Activated CD4-positive, alpha-beta T cell treated with anti-CD3 and anti-CD28 coated beads for 48 hours (primary cell): ENCODE data around the gene DMAC2L.
"Not testable (repeated sequence)": the region's sequence is repeated elsewhere in the genome, so short reads cannot be mapped to it uniquely, and the experiment has no call there.

Experiments
- DNase-seq: peaks from one replicate; pipeline ENCODE4 v3.0.0-alpha.2; 2020

Gene DMAC2L, protein sequence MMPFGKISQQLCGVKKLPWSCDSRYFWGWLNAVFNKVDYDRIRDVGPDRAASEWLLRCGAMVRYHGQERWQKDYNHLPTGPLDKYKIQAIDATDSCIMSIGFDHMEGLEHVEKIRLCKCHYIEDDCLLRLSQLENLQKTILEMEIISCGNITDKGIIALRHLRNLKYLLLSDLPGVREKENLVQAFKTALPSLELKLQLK

GRCh38 chr14:50311972-50312733 lies at the start of gene DMAC2L, which contains the start of gene L2HGDH:
Gene DMAC2L, plus strand, starts transcription at chr14:50312324. Its CDS starts 9,164 bp downstream, at chr14:50321488.
Gene L2HGDH, minus strand, starts transcription at chr14:50312229. Its CDS starts 79 bp downstream, at chr14:50312150.
- DNase-seq = peak; percentile 92

DNA sequence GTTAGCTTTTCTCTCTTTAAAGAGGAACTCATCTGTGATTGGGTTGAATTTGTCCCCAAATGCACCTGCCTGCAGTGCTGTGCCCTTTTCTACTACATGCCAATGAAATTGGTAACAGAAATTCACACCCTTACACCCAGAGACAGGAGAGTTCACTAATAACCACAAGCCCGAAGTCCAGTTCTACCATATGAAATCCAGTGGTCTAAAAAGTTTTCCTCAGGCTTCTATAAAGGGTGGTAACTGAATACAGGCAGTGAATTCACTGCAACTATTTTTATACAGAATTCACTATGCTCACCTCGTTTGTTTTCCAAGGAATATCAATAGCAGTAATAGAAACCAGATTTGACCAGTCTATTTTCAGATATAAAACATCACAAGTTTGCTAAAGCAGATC lies 49.3 kb upstream of the DMAC2L start:
- no peak for DNase-seq

DNA sequence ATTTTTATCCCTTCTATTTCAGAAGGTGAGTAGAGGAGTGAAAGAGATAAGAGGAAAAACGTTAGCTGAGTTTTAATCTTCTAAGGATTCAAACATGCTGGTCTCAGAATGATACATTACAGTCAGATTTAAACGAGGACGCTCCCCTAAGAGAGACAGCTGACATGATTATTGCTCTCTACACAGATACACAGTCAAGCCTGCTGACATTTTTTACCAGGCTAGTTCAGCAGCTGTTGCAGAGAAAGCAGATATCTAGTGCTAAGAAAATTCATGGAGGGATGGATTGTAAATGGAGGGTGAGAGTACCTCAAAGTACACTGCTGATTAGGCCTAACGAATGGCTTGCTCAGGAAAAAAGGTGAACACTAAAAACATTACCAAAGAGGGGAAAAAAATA lies 48.8 kb upstream of the DMAC2L start:
- no peak for DNase-seq

GRCh38 chr14:50265029-50265428 lies 47.1 kb upstream of the DMAC2L start:
- DNase-seq = no peak

- no peak for DNase-seq
These were observed 41.2 kb upstream of the DMAC2L start for GRCh38 chr14:50270932-50271331.

GRCh38 chr14:50272498-50272897 lies 39.6 kb upstream of the DMAC2L start:
- DNase-seq = no peak

- DNase-seq = no peak
These were observed 26.3 kb upstream of the DMAC2L start for GRCh38 chr14:50285861-50286260.

- no peak for DNase-seq
These were observed 24.0 kb upstream of the DMAC2L start for GRCh38 chr14:50288146-50288545.

DNA sequence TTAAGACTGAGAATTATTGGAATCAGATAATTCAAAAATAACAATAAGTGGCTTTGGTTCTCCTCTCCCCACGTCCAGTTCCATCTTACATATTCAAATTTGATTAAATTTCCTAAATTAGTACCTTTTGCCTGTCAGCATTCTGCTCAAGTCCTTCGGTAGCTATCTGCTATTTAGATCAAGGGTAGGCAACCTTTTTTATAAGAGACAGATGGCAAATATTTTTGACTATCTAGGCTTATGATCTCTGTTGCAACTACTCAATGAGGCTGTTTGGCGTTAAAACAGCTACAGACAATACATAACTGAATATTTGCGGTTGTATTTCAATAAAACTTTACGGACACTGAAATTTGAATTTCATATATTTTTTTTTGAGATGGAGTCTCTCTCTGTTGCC lies 21.8 kb upstream of the DMAC2L start:
- DNase-seq = no peak

DNA sequence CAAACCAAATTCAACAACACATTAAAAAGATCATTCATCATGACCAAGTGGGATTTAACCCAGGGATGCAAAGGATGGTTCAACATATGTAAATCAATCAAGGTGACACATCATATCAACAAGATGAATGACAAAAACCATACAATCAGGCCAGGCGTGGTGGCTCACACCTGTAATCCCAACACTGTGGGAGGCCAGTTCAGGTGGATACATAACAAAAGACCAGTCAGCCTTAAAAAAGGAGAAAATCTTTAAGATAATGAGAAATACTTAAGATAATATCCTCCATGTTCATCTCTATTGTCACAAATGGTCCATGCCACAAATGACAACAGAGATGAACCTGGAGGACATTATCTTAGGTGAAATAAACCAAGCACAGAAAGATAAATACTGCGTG lies 12.5 kb upstream of the DMAC2L start:
- no peak for DNase-seq

DNA sequence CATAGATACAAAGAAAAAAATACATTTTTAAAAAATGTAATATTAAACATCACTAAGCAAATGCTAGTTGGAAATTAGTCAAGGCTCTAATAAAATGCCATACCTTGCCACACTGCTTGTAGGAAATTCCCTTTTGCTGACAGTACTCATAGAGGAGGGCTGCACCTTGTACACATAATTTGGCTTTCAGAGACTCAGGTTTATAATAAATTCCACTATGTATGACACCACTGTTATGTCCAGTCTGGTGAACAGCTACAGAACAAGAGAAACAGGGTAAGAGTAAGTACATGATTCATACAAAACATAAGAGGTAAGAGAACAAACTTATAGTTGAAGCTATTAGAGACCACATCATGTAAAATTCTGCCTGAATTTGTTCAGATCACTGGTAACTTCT lies 10.2 kb upstream of the DMAC2L start:
- no peak for DNase-seq

- no peak for DNase-seq
These were observed 8.2 kb upstream of the DMAC2L start for GRCh38 chr14:50303744-50304471.

GRCh38 chr14:50308363-50308915 lies 3.7 kb upstream of the DMAC2L start:
- DNase-seq = no peak

- no peak for DNase-seq
These were observed 1.7 kb upstream of the DMAC2L start for GRCh38 chr14:50310445-50310844.

DNA sequence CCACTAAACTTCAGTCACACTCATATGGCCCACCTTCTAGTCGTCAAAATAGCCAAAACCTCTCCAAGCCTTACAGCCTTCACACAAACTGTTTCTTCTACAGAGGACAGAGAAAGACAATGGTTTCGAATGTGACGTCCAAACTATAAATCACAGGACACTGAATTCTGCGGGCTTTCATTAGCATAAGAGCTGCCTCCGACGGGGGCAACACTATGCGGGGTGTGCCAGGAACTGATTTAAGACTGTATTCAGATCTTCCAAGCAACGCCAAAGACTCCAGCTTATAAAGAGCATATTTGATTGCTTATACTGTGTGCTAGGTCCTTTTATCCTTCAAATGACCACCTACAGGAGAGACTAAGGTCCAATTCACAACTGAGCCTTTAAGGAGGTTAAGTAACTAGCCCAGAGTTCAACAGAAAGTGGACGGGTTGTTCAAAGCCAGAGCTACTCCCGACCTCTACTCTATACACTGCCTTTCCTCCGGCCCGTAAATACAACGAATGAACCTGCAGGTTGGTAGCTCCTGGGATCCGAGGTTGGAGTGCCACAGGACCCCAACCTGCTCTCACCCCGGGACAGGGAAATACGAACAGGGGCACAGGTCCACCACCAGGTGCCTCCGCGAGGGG lies 670 bp upstream of the DMAC2L start:
- no peak for DNase-seq

GRCh38 chr14:50312734-50313054 lies 570 bp downstream of the DMAC2L start:
- DNase-seq = no peak

DNA sequence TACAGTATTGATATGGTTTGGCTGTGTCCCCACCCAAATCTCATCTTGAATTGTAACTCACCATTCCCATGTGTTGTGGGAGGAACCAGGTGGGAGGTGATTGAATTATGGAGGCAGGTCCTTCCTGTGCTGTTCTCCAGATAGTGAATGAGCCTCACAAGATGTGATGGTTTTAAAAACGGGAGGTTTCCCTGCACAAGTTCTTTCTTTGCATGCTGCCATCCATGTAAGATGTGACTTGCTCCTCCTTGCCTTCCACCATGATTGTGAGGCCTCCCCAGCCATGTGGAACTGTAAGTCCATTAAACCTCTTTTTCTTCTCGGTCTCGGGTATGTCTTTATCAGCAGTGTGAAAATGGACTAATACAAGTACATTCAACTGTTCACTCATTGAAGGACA lies 2.0 kb downstream of the DMAC2L start:
- DNase-seq = not testable (repeated sequence)

- no peak for DNase-seq
These were observed 6.0 kb downstream of the DMAC2L start for GRCh38 chr14:50318031-50318626.

DNA sequence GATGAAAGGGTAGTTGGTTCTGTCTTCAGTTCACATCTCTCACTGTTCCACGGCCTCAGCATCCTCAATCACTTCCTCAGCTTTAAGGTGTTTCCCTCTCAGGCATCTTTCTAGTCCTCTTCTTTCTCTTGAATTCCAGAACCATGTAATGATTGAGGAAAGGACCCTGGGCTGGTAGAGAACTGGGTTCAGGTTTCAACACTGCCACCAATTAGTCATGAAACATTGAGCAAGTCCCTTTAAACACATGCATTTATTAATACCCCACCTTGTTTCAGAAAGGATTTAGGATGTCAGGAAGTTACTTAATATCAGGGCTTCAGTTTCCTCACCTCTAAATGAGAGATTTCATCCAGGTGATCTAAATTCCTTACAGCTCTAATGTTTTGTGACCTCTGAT lies 7.2 kb downstream of the DMAC2L start:
- no peak for DNase-seq

DNA sequence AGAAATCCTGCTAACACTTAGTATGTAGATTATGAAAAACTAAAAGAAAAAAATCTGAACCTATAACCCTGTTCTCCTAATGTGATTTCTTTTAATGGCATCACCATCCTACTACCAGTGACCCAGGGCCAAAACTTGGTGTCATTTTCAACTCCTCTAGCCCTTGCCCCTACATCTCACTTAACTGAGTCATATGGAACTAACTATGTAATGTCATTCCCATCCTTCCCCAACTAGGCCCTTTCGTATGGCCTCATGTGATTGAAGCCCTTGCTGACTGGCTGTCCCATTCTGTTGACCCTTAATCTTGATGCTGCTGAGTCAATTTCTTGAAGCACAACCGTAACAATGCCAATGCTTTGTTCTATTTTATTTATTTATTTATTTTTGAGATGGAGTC lies 7.6 kb downstream of the DMAC2L start:
- DNase-seq = no peak

DNA sequence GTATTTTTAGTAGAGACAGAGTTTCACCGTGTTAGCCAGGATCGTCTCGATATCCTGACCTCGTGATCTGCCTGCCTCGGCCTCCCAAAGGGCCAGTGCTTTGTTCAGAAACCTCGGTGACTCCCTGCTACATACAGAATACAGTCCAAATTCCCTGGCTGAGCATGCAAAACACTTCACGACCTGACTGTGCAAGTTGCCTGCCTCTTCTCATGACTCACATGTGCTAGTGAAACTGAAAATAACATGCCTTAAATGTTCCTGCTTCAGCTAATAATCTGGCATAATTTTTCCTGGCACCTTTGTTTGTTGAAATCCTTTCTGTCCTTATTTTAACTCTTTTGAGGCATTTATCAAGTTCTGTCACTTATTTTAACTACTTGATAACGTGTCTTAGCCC lies 8.2 kb downstream of the DMAC2L start:
- peak; percentile 21 for DNase-seq

GRCh38 chr14:50321009-50321660 lies 9.0 kb downstream of the DMAC2L start:
- peak; percentile 72 for DNase-seq
